ENCODE measurements around the gene MIDN.

MIDN gene

DNA sequence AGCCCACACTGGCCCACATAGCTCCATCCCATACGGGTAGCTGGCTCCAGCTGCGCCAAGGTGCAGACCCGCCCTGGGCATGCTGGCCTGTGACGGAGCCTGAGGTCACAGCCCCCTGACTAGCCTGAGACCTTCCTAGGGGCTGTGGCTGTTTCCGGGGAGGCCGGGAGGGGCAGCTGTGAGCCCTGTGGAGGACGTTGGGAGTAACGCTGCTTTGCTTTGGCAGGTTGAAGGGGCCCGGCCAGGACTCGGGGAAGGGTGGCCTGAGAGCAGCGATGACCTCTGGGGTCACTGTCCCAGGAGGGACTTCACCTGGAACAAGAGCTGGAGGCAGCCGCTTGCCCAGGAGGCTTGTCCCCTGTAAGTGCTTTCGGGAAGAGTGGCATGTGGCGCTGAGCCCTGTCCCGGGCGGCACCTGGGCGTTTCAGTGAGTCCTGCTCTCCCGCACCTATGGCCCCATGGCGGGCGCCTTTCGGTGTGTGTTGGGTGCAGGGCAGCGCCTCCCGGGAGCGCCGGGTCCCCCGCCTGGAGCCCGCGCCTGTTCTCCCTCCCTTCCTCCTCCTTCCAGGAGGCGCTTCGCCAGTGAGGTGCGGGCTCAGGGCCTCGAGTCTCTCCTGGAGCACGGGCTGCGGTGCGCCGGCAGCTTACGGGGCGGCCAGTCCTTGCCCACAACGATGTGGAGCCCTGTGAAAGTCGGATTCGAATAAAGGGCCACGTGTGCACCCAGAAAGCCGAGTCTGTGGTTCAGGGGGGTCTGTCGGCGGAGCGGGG, 25.9 kb downstream of the MIDN start:
- H3F3A ChIP-seq (ENCODE audit: insufficient read depth, low read length): peaks cover 57% of the 10 kb centered on the region
- H3K79me2 ChIP-seq (ENCODE audit: low read length): peaks cover 82% of the 10 kb centered on the region
- no peaks in the 10 kb centered on the region for H3K9me3 ChIP-seq (replicated peaks; ENCODE audit: insufficient read depth, low read length)
- H2AFZ ChIP-seq (ENCODE audit: low read length): no peak overlapping the region
- H4K20me1 ChIP-seq (ENCODE audit: insufficient read depth, low read length): no peaks in the 10 kb centered on the region
- H3K27ac ChIP-seq (ENCODE audit: low read length): peak overlapping the region; percentile 97; the same call in 1 of the 2 replicates
- peaks cover 37% of the 10 kb centered on the region for H3K36me3 ChIP-seq (replicated peaks; ENCODE audit: insufficient read depth, low read length)
- H3K4me2 ChIP-seq (ENCODE audit: low read depth, low read length): peak overlapping the region; percentile 92
- no peak for DNase-seq
- H3K9ac ChIP-seq (ENCODE audit: low read length): 0 out of 2 replicates have a peak overlapping the region, but pooled peaks have one; percentile 97
- no peaks in the 10 kb centered on the region for H3K9me2 ChIP-seq (replicated peaks; ENCODE audit: insufficient read depth, low read length)
- no peaks in the 10 kb centered on the region for H3K27me3 ChIP-seq (replicated peaks; ENCODE audit: insufficient read depth, low read length)
- peaks cover 26% of the 10 kb centered on the region for H3K4me1 ChIP-seq (ENCODE audit: low read length)
- TF ChIP-seq EZH2 (optimal IDR thresholded peaks at IDR 0.05; ENCODE audit: low read depth, low read length): no peak
- TF ChIP-seq EZH2phosphoT487 (IDR thresholded peaks at IDR 0.05; ENCODE audit: low read length): no peak
- TF ChIP-seq, protein P1, sequence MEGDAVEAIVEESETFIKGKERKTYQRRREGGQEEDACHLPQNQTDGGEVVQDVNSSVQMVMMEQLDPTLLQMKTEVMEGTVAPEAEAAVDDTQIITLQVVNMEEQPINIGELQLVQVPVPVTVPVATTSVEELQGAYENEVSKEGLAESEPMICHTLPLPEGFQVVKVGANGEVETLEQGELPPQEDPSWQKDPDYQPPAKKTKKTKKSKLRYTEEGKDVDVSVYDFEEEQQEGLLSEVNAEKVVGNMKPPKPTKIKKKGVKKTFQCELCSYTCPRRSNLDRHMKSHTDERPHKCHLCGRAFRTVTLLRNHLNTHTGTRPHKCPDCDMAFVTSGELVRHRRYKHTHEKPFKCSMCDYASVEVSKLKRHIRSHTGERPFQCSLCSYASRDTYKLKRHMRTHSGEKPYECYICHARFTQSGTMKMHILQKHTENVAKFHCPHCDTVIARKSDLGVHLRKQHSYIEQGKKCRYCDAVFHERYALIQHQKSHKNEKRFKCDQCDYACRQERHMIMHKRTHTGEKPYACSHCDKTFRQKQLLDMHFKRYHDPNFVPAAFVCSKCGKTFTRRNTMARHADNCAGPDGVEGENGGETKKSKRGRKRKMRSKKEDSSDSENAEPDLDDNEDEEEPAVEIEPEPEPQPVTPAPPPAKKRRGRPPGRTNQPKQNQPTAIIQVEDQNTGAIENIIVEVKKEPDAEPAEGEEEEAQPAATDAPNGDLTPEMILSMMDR (IDR thresholded peaks at IDR 0.05; ENCODE audit: low read length): no peak
- H3K4me3 ChIP-seq (ENCODE audit: low read length): peak overlapping the region; percentile 92

DNA sequence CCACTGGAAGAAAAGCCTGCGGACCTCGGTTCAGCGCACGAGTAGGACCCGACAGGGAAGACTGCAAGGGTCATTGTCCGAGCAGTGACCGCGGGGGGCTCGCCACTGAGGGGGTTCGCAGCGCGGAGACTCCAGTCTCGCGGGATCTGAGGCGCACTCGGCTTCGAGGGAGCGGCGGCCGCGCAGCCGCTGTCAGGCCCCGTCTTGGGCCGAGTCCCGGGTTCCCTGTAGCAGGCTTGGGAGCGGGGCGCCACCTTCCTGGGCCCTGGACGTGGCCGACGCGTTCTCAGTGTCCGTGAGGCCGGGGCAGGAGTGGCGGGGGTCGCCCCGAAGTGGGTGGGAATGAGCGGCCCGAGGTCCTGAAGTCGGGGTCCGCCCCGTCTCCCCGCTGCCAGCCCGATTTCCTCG, 26.5 kb downstream of the MIDN start:
- H3K9me2 ChIP-seq (replicated peaks; ENCODE audit: insufficient read depth, low read length): no peaks in the 10 kb centered on the region
- peak overlapping the region; percentile 92 for H3K4me2 ChIP-seq (ENCODE audit: low read depth, low read length)
- H3K9ac ChIP-seq (ENCODE audit: low read length): peak overlapping the region; percentile 97
- H3K9me3 ChIP-seq (replicated peaks; ENCODE audit: insufficient read depth, low read length): no peaks in the 10 kb centered on the region
- no peak overlapping the region for H2AFZ ChIP-seq (ENCODE audit: low read length)
- DNase-seq: no peak
- peaks cover 37% of the 10 kb centered on the region for H3K36me3 ChIP-seq (replicated peaks; ENCODE audit: insufficient read depth, low read length)
- H3K4me1 ChIP-seq (ENCODE audit: low read length): peaks cover 26% of the 10 kb centered on the region
- H3F3A ChIP-seq (ENCODE audit: insufficient read depth, low read length): peaks cover 55% of the 10 kb centered on the region
- no peak for TF ChIP-seq EZH2phosphoT487 (IDR thresholded peaks at IDR 0.05; ENCODE audit: low read length)
- TF ChIP-seq, protein P1 (IDR thresholded peaks at IDR 0.05; ENCODE audit: low read length): no peak
- H4K20me1 ChIP-seq (ENCODE audit: insufficient read depth, low read length): no peaks in the 10 kb centered on the region
- peak overlapping the region; percentile 92 for H3K4me3 ChIP-seq (ENCODE audit: low read length)
- peak overlapping the region; percentile 97 for H3K27ac ChIP-seq (ENCODE audit: low read length)
- H3K79me2 ChIP-seq (ENCODE audit: low read length): peaks cover 77% of the 10 kb centered on the region
- H3K27me3 ChIP-seq (replicated peaks; ENCODE audit: insufficient read depth, low read length): no peaks in the 10 kb centered on the region

DNA sequence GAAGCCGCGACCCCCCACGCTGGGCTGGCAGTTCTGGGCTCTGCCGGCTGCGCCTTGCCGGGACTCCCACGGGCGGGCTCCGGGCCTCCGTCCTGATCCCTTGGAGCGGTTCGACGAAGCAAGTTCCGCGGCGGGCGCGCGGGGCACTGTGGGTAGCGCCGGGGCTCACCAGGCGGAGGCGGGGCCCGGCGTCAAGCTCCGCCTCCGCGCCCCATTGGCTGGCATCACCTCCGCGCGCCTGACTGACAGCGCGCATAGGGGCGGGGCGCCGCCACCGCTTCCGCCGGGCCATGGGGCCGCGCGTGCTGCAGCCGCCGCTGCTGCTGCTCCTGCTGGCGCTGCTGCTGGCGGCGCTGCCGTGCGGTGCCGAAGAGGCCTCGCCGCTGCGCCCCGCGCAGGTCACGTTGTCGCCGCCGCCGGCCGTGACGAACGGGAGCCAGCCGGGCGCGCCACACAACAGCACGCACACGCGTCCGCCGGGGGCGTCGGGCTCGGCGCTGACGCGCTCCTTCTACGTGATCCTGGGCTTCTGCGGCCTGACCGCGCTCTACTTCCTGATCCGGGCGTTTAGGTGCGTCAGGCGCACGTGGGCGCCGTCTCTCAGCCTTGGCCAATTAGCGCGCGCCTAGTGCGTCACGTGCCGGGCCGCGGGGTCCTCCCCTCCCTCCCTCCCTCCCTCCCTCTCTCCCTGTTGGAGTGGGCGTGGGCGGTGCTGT, 27.0 kb downstream of the MIDN start, which contains the start of gene FAM174C:
Gene FAM174C, plus strand, starts transcription at position 271 of the 716 bp plus-strand sequence. Its CDS starts 20 bp downstream, at position 291.
- H3K9me3 ChIP-seq (replicated peaks; ENCODE audit: insufficient read depth, low read length): no peaks in the 10 kb centered on the region
- TF ChIP-seq EZH2phosphoT487 (IDR thresholded peaks at IDR 0.05; ENCODE audit: low read length) (no peak), EZH2 (optimal IDR thresholded peaks at IDR 0.05; ENCODE audit: low read depth, low read length) (no peak)
- TF ChIP-seq, protein P1 (IDR thresholded peaks at IDR 0.05; ENCODE audit: low read length): no peak
- H3K9ac ChIP-seq (ENCODE audit: low read length): peak within 1 kb of the TSS; percentile 97
- peak within 1 kb of the TSS; percentile 97 for H3K27ac ChIP-seq (ENCODE audit: low read length)
- no peaks in the 10 kb centered on the region for H4K20me1 ChIP-seq (ENCODE audit: insufficient read depth, low read length)
- no peaks in the 10 kb centered on the region for H3K9me2 ChIP-seq (replicated peaks; ENCODE audit: insufficient read depth, low read length)
- H3K79me2 ChIP-seq (ENCODE audit: low read length): peaks cover 72% of the 10 kb centered on the region
- peaks cover 37% of the 10 kb centered on the region for H3K36me3 ChIP-seq (replicated peaks; ENCODE audit: insufficient read depth, low read length)
- no peaks in the 10 kb centered on the region for H3K27me3 ChIP-seq (replicated peaks; ENCODE audit: insufficient read depth, low read length)
- peak within 1 kb of the TSS; percentile 94 for H3K4me2 ChIP-seq (ENCODE audit: low read depth, low read length)
- DNase-seq: peak; percentile 99
- peaks cover 22% of the 10 kb centered on the region for H3K4me1 ChIP-seq (ENCODE audit: low read length)
- peaks cover 52% of the 10 kb centered on the region for H3F3A ChIP-seq (ENCODE audit: insufficient read depth, low read length)
- H3K4me3 ChIP-seq (ENCODE audit: low read length): peak within 1 kb of the TSS; percentile 92
- peak within 1 kb of the TSS; percentile 9; the same call in 1 of the 2 replicates for H2AFZ ChIP-seq (ENCODE audit: low read length)

All from MM.1S (cell line).